ENCODE measurements around the gene FAM9C.

DNA sequence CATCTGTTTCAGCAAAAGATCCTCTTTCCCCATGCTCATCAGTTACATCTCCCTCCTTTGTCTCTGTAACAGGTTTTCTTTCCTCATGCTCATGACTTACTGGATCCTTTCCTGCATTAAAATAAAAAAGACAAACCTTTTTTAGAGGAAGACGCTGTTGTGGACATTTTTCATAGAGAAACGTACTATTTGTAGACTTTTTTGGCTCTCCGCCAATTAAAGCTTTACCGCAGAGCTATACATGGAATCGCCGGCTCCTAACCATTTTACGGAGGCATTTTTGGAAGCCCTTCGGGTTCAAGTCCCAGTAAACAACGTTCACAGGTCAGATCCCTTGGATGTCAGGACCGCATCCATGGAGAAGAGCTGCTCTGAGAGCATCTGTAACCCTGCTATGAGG, 1.3 kb downstream of the FAM9C start:
- TF ChIP-seq, protein P1, sequence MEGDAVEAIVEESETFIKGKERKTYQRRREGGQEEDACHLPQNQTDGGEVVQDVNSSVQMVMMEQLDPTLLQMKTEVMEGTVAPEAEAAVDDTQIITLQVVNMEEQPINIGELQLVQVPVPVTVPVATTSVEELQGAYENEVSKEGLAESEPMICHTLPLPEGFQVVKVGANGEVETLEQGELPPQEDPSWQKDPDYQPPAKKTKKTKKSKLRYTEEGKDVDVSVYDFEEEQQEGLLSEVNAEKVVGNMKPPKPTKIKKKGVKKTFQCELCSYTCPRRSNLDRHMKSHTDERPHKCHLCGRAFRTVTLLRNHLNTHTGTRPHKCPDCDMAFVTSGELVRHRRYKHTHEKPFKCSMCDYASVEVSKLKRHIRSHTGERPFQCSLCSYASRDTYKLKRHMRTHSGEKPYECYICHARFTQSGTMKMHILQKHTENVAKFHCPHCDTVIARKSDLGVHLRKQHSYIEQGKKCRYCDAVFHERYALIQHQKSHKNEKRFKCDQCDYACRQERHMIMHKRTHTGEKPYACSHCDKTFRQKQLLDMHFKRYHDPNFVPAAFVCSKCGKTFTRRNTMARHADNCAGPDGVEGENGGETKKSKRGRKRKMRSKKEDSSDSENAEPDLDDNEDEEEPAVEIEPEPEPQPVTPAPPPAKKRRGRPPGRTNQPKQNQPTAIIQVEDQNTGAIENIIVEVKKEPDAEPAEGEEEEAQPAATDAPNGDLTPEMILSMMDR (conservative IDR thresholded peaks at IDR 0.05; ENCODE audit: low read depth, low read length): no peak
- no peak for TF ChIP-seq POLR2A (IDR thresholded peaks at IDR 0.05; ENCODE audit: low read depth, low read length)
- no peak for TF ChIP-seq RCOR1 (IDR thresholded peaks at IDR 0.05; ENCODE audit: insufficient replicate concordance, low read length)
- TF ChIP-seq CEBPB (IDR thresholded peaks at IDR 0.05; ENCODE audit: low read depth, low read length): no peak
- no peak for TF ChIP-seq MXI1 (IDR thresholded peaks at IDR 0.05; ENCODE audit: borderline replicate concordance, low read depth, low read length)
- TF ChIP-seq SMC3 (IDR thresholded peaks at IDR 0.05; ENCODE audit: low read depth, low read length): no peak
- TF ChIP-seq MAFK (IDR thresholded peaks at IDR 0.05; ENCODE audit: low read depth, low read length): no peak
- no peak for TF ChIP-seq CHD1 (IDR thresholded peaks at IDR 0.05; ENCODE audit: low read depth, low read length)
- no peak for TF ChIP-seq RAD21 (IDR thresholded peaks at IDR 0.05; ENCODE audit: low read length)
- no peak for TF ChIP-seq BHLHE40 (IDR thresholded peaks at IDR 0.05; ENCODE audit: low read depth, low read length)
- no peak for TF ChIP-seq MAZ (IDR thresholded peaks at IDR 0.05; ENCODE audit: borderline replicate concordance, low read depth, low read length)
- no peak for TF ChIP-seq FOS (IDR thresholded peaks at IDR 0.05; ENCODE audit: low read depth, low read length)
- TF ChIP-seq, protein P2, sequence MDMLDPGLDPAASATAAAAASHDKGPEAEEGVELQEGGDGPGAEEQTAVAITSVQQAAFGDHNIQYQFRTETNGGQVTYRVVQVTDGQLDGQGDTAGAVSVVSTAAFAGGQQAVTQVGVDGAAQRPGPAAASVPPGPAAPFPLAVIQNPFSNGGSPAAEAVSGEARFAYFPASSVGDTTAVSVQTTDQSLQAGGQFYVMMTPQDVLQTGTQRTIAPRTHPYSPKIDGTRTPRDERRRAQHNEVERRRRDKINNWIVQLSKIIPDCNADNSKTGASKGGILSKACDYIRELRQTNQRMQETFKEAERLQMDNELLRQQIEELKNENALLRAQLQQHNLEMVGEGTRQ (IDR thresholded peaks at IDR 0.05; ENCODE audit: low read depth, low read length): no peak
- TF ChIP-seq RFX5 (IDR thresholded peaks at IDR 0.05; ENCODE audit: low read depth, low read length): no peak
